Activated CD8-positive, alpha-beta memory T cell treated with anti-CD3 and anti-CD28 coated beads, Interleukin-2, amount 50 U/mL, for 48 hours (primary cell): Measurements from ENCODE around the gene SOX12.
A peak's percentile ranks its signal among the peaks of the same experiment; 100 is the strongest.

Source experiments
- DNase-seq: peaks from one replicate; pipeline ENCODE4 v3.0.0-alpha.2; 2020

The SOX12 gene

GRCh38 chr20:325045-325888 lies at the start of gene SOX12:
Gene SOX12 (plus strand): TSS chr20:325552. CDS start chr20:325925, 373 bp downstream.
- peak; percentile 99 for DNase-seq

- peak; percentile 17 for DNase-seq
These were observed 49.6 kb upstream of the SOX12 start for GRCh38 chr20:275791-276190.

- peak; percentile 29 for DNase-seq
These were observed 48.5 kb upstream of the SOX12 start for GRCh38 chr20:276620-277495.

GRCh38 chr20:277496-277781 lies 47.9 kb upstream of the SOX12 start:
- no peak for DNase-seq

- DNase-seq: peak; percentile 17
These were observed 47.2 kb upstream of the SOX12 start for GRCh38 chr20:278181-278580.

GRCh38 chr20:278607-279571 lies 46.5 kb upstream of the SOX12 start:
- peak; percentile 40 for DNase-seq

- no peak for DNase-seq
These were observed 41.2 kb upstream of the SOX12 start for GRCh38 chr20:284172-284571.

- DNase-seq: no peak
These were observed 38.8 kb upstream of the SOX12 start for GRCh38 chr20:286508-286907.

- no peak for DNase-seq
These were observed 36.2 kb upstream of the SOX12 start for GRCh38 chr20:288956-289692.

- no peak for DNase-seq
These were observed 35.7 kb upstream of the SOX12 start for GRCh38 chr20:289693-290083.

GRCh38 chr20:290084-290831 lies 35.1 kb upstream of the SOX12 start, which contains the start of gene C20orf96:
Gene C20orf96 (minus strand): TSS chr20:290750. CDS start chr20:290610, 140 bp downstream.
- peak; percentile 92 for DNase-seq

- DNase-seq: no peak
These were observed 30.8 kb upstream of the SOX12 start for GRCh38 chr20:294602-295001.

- no peak for DNase-seq
These were observed 29.5 kb upstream of the SOX12 start for GRCh38 chr20:295804-296203.

GRCh38 chr20:297098-297924 lies 28.0 kb upstream of the SOX12 start, which contains the start of gene ZCCHC3:
Gene ZCCHC3 (plus strand): TSS chr20:297570. CDS start chr20:297587, 17 bp downstream.
- DNase-seq: peak; percentile 90

- peak; percentile 78 for DNase-seq
These were observed 27.2 kb upstream of the SOX12 start for GRCh38 chr20:297925-298775.

- no peak for DNase-seq
These were observed 26.5 kb upstream of the SOX12 start for GRCh38 chr20:298776-299391.

GRCh38 chr20:300345-300990 lies 24.9 kb upstream of the SOX12 start:
- no peak for DNase-seq
